Gastroesophageal sphincter (tissue), 3 donors: ENCODE data around the gene ZBTB7C.

ENCODE experiments used
- POLR2A ChIP-seq, 2 donors: fragments of 450-650 bp; IDR thresholded peaks; one replicate each; pipeline ENCODE4 v1.6.1; 2017; ENCODE audit warnings: antibody characterized with exemption in 2 of 2, mild to moderate bottlenecking in 2 of 2, moderate library complexity in 1 of 2
- POLR2AphosphoS5 ChIP-seq: sonication (generic); formaldehyde crosslinking; IDR thresholded peaks from one replicate; pipeline ENCODE4 v1.6.1; 2017; ENCODE audit warnings: antibody characterized with exemption
- TF ChIP-seq, protein P1 (sequence below), 4 experiments: fragments of 200-600 bp in 2 of 4; fragments of 450-650 bp in 2 of 4; sonication (generic) in 1 of 4; IDR thresholded peaks; one replicate each; pipeline ENCODE4 v1.5.1; 2017 to 2019; ENCODE audit warnings: antibody characterized with exemption in 4 of 4, mild to moderate bottlenecking in 2 of 4, moderate library complexity in 2 of 4

GRCh38 chr18:48065601-48065995 is 343.6 kb downstream of the ZBTB7C start:
- TF ChIP-seq, protein P1, sequence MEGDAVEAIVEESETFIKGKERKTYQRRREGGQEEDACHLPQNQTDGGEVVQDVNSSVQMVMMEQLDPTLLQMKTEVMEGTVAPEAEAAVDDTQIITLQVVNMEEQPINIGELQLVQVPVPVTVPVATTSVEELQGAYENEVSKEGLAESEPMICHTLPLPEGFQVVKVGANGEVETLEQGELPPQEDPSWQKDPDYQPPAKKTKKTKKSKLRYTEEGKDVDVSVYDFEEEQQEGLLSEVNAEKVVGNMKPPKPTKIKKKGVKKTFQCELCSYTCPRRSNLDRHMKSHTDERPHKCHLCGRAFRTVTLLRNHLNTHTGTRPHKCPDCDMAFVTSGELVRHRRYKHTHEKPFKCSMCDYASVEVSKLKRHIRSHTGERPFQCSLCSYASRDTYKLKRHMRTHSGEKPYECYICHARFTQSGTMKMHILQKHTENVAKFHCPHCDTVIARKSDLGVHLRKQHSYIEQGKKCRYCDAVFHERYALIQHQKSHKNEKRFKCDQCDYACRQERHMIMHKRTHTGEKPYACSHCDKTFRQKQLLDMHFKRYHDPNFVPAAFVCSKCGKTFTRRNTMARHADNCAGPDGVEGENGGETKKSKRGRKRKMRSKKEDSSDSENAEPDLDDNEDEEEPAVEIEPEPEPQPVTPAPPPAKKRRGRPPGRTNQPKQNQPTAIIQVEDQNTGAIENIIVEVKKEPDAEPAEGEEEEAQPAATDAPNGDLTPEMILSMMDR (IDR thresholded peaks at IDR 0.05), result no peak
- TF ChIP-seq POLR2AphosphoS5, result no peak
- TF ChIP-seq POLR2A (IDR thresholded peaks at IDR 0.05), result no peak
